Prostate gland (tissue), 2 donors: ENCODE data around the gene PLA2G4E.

Experiments used
- POLR2AphosphoS5 ChIP-seq: sonication (generic); formaldehyde crosslinking; IDR thresholded peaks from one replicate; pipeline ENCODE4 v1.6.1; 2017; ENCODE audit warnings: antibody characterized with exemption
- TF ChIP-seq, protein P1 (sequence below), 4 experiments: fragments of 200-600 bp in 2 of 4; fragments of 450-650 bp in 2 of 4; sonication (generic) in 2 of 4; IDR thresholded peaks; 1 replicate in 3 of 4; 2 replicates in 1 of 4; pipeline ENCODE4 v1.5.1; 2016 to 2019; ENCODE audit warnings: antibody characterized with exemption in 4 of 4, mild to moderate bottlenecking in 2 of 4, moderate library complexity in 2 of 4

DNA sequence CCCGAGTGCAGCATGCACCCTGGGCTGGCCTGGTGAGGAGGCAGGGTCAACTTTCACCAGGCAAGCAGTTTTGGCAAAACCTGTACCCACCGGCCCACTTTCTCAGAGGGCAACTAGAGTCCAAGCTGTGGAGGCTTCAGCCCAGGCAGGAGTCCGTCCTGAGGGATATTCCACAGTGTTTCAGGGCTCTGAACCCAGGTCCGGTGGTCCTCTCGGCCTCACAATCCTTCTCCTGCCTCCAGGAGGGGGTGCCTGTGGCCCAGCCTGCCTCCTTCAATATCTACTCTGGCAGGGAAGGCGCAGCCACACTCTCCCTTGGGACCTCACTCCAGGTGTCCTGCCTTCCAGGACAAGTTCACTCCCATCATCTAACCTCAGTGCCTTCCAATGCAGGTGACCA lies 3.9 kb downstream of the PLA2G4E start:
- no peak for TF ChIP-seq POLR2AphosphoS5
- TF ChIP-seq, protein P1, sequence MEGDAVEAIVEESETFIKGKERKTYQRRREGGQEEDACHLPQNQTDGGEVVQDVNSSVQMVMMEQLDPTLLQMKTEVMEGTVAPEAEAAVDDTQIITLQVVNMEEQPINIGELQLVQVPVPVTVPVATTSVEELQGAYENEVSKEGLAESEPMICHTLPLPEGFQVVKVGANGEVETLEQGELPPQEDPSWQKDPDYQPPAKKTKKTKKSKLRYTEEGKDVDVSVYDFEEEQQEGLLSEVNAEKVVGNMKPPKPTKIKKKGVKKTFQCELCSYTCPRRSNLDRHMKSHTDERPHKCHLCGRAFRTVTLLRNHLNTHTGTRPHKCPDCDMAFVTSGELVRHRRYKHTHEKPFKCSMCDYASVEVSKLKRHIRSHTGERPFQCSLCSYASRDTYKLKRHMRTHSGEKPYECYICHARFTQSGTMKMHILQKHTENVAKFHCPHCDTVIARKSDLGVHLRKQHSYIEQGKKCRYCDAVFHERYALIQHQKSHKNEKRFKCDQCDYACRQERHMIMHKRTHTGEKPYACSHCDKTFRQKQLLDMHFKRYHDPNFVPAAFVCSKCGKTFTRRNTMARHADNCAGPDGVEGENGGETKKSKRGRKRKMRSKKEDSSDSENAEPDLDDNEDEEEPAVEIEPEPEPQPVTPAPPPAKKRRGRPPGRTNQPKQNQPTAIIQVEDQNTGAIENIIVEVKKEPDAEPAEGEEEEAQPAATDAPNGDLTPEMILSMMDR (IDR thresholded peaks at IDR 0.05): no peak
